ENCODE data around the gene PTK6. TPM values are rescaled to one million over a fixed set of nuclear protein-coding genes. Genes with fewer than 3 reads are reported as not detected.

The PTK6 gene
- total RNA-seq, 1 experiment from 2014 or later, result 6.7 TPM

DNA sequence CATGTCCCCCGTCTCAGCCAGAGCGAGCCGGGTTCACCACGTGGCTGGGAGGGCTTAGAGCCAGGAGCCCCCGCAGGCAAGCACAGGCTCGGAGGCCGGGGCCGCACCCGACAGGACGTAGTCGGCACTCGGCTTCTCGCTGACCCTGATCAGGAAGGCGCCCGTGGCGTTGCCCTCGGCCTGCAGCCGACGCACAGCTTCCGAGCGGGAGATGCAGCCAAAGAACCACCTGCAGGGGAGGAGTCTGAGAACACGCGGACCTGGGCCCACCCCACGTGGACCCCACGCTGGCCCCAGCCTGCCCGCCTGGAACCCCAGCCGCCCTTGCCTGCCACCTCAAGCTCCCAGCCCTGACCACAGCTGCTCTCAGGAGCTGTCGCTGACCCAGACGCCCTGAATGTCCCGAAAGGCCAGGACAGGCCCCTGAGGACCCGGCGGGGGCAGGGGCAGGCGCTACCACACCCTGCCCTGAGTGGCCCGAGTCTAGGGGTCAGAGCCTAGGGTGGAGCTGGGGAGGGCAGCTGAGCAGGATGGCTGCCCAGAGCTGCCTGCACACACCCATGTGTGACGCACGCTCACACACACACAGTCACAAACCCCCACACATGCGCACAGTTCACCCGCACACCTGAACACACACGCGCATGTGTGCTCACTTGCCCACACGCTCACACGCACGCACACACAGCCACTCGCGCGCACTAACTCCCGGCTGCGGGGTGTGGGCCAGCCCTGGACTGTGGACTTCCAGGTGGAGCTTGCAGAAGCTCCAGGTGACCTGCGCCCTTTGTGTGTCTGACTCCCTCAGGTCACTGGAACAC lies 2.1 kb downstream of the PTK6 start:
- Histone ChIP-seq H3K4me3 (replicated peaks in 1 of 2; ENCODE audit: low read depth in 1 of 2, low read length in 2 of 2) (no peak overlapping the region), H3K36me3 (ENCODE audit: control insufficient read depth in 1 of 2, insufficient read depth in 2 of 2, low read length in 2 of 2) (no peaks in the 10 kb centered on the region), H2AFZ (ENCODE audit: low read depth, low read length, poor library complexity, severe bottlenecking) (no peak overlapping the region), H3K4me2 (ENCODE audit: low read length) (peak overlapping the region; percentile 68), H3K27ac (ENCODE audit: low read depth, low read length) (peak overlapping the region; percentile 71; the same call in 1 of the 2 replicates), H3K27me3 (ENCODE audit: insufficient read depth, low read length) (no peaks in the 10 kb centered on the region), H3K79me2 (ENCODE audit: insufficient read depth, low read length) (no peaks in the 10 kb centered on the region), H3K4me1 (ENCODE audit: control insufficient read depth in 1 of 2, insufficient read depth in 2 of 2, low read length in 2 of 2) (peaks cover 36 to 62% of the 10 kb centered on the region in 2 experiments), H3K9me3 (ENCODE audit: control insufficient read depth in 1 of 2, insufficient read depth in 1 of 2, low read depth in 1 of 2, low read length in 2 of 2) (no peaks in the 10 kb centered on the region), H3K9me2 (ENCODE audit: insufficient read depth) (no peaks in the 10 kb centered on the region), H3K9ac (ENCODE audit: low read length) (peak overlapping the region; percentile 22; the same call in 1 of the 2 replicates), H4K20me1 (ENCODE audit: insufficient read depth) (no peaks in the 10 kb centered on the region)
- intact Hi-C loops (cut with micrococcal nuclease), result loop anchor here (5.0 to 10.0 kb wide), 5 partner anchors 92 to 162 kb away; partner anchors contain the start of genes GMEB2 and TNFRSF6B
- TF ChIP-seq ZNF274 (IDR thresholded peaks at IDR 0.05; ENCODE audit: low read depth, low read length) (no peak), SP1 (IDR thresholded peaks at IDR 0.05; ENCODE audit: low read depth) (no peak), EZH2 (IDR thresholded peaks at IDR 0.05) (no peak), ELF1 (IDR thresholded peaks at IDR 0.05; ENCODE audit: borderline replicate concordance, low read depth) (no peak), SIN3A (IDR thresholded peaks at IDR 0.05; ENCODE audit: low read depth) (no peak), ATF3 (IDR thresholded peaks at IDR 0.05) (no peak)
- TF ChIP-seq, protein P1, sequence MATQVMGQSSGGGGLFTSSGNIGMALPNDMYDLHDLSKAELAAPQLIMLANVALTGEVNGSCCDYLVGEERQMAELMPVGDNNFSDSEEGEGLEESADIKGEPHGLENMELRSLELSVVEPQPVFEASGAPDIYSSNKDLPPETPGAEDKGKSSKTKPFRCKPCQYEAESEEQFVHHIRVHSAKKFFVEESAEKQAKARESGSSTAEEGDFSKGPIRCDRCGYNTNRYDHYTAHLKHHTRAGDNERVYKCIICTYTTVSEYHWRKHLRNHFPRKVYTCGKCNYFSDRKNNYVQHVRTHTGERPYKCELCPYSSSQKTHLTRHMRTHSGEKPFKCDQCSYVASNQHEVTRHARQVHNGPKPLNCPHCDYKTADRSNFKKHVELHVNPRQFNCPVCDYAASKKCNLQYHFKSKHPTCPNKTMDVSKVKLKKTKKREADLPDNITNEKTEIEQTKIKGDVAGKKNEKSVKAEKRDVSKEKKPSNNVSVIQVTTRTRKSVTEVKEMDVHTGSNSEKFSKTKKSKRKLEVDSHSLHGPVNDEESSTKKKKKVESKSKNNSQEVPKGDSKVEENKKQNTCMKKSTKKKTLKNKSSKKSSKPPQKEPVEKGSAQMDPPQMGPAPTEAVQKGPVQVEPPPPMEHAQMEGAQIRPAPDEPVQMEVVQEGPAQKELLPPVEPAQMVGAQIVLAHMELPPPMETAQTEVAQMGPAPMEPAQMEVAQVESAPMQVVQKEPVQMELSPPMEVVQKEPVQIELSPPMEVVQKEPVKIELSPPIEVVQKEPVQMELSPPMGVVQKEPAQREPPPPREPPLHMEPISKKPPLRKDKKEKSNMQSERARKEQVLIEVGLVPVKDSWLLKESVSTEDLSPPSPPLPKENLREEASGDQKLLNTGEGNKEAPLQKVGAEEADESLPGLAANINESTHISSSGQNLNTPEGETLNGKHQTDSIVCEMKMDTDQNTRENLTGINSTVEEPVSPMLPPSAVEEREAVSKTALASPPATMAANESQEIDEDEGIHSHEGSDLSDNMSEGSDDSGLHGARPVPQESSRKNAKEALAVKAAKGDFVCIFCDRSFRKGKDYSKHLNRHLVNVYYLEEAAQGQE (IDR thresholded peaks at IDR 0.05; ENCODE audit: low read depth), result no peak
- no TSS peak for BruUV-seq (replicated peaks)
- CTCF ChIA-PET, result no interaction called here
- POLR2A ChIA-PET, result interaction anchor here (0.6 kb wide), 1 partner anchor 33 kb away, joined by 5 read pairs; no protein-coding TSS in a partner anchor
- no peak for ATAC-seq
- no peak for DNase-seq (ENCODE audit: low read depth, low spot score)
- RAD21 ChIA-PET (ENCODE audit: low non-redundant PET in 1 of 2, low total read pairs in 2 of 2, uncharacterized antibody in 2 of 2, unreplicated experiment in 2 of 2), result no interaction called here

Measured in HCT116 (cell line).